Activated CD8-positive, alpha-beta memory T cell treated with anti-CD3 and anti-CD28 coated beads for 24 hours (primary cell): ENCODE data around the gene ELF2.
"Not testable (repeated sequence)": the region's sequence is repeated elsewhere in the genome, so short reads cannot be mapped to it uniquely, and the experiment has no call there.

Source experiments
- DNase-seq: peaks from one replicate; pipeline ENCODE4 v3.0.0-alpha.2; 2020

Gene ELF2

GRCh38 chr4:139015269-139015947 lies 161.6 kb downstream of the ELF2 start, which contains the start of gene NOCT:
Gene NOCT (plus strand): TSS chr4:139015781. CDS start chr4:139015982, 201 bp downstream.
- peak; percentile 95 for DNase-seq

GRCh38 chr4:139014371-139015268 lies 162.4 kb downstream of the ELF2 start:
- DNase-seq, result peak; percentile 58

DNA sequence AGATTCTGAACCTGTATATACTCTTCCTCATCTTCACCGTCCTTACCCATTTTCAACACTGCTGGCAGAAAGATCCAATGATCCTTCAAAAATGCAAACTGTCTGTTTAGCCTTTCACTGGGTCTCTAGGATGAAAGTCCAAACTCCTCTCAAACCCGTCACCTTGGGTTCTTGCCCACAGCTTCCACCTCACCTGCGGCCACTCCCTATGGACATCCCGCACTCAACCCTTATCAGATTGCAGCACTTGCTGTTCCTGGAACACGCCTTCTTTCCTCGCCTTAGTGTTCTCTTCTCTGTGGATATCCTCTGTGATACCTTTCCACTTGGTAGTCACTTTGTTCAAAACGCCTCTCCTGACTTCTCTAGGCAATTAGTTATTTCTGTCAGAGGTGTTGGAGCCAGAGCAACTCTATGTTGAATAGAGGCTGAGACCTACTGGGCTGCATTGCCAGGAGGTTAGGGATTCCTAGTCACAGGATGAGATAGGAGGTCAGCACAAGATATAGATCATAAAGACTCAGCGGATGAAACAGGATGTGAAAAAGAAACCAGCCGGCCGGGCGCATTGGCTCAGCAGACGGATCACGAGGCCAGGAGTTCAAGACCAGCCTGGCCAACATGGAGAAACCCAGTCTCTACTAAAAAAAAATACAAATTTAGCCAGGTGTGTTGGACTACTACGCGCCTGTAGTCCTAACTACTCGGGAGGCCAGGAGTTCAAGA lies 165.6 kb downstream of the ELF2 start:
- no peak for DNase-seq

DNA sequence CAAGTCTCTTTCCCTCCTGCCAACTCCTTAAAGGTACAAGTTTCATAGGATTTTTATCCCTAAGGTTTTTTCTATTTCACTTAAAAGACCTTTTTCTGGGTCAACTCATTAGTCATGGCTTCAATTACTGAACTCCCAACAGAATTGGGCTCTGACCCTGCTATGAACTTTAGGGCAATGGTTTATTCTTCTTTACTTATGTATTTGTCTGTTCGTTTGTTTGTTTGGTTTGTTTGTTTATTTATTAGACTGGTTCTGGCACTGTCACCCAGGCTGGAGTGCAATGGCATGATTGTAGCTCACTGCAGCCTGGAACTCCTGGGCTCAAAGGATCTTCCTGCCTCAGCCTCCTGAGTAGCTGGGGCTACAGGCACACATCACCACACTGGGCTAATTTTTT lies 167.3 kb downstream of the ELF2 start:
- no peak for DNase-seq

DNA sequence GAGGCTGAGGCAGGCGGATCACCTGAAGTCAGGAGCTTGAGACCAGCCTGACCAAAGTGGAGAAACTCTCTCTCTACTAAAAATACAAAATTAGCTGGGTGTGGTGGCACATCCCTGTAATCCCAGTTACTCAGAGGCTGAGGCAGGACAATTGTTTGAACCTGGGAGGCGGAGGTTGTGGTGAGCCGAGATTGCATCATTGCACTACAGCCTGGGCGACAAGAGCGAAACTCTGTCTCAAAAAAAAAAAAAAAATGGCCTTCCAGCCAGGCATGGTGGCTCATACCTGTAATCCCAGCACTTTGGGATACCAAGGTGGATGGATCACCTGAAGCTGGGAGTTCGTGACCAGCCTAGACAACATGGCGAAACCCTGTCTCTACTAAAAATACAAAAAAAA lies 168.7 kb downstream of the ELF2 start:
- DNase-seq, result not testable (repeated sequence)

DNA sequence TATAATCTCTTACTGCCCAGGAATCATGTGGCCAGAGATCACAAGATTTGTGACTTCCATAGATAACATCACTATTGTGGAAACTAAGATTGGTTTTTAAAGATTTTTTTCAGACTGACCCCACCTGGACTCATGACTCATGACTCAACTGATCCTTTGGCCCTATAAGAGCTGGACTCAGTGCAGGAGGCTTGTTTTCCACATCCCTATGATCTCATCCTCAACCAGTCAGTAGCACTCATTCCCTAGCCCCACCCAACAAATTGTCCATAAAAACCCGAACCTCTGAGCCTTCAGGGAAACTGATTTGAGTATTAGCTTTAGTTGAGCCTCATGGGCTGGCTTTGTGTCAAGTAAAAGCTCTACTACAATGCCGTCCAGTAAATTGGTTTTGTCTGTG lies 169.4 kb downstream of the ELF2 start:
- no peak for DNase-seq
